Measurements from ENCODE around the gene ASCL5. TPM values are rescaled to one million over a fixed set of nuclear protein-coding genes. Genes with fewer than 3 reads are reported as not detected.

ASCL5 gene
- total and polyA plus RNA-seq, 10 of the 15 experiments (the other 5 are each of a cell fraction or from before 2014, with no cell fraction given): 0.04 TPM; not detected in 9

DNA sequence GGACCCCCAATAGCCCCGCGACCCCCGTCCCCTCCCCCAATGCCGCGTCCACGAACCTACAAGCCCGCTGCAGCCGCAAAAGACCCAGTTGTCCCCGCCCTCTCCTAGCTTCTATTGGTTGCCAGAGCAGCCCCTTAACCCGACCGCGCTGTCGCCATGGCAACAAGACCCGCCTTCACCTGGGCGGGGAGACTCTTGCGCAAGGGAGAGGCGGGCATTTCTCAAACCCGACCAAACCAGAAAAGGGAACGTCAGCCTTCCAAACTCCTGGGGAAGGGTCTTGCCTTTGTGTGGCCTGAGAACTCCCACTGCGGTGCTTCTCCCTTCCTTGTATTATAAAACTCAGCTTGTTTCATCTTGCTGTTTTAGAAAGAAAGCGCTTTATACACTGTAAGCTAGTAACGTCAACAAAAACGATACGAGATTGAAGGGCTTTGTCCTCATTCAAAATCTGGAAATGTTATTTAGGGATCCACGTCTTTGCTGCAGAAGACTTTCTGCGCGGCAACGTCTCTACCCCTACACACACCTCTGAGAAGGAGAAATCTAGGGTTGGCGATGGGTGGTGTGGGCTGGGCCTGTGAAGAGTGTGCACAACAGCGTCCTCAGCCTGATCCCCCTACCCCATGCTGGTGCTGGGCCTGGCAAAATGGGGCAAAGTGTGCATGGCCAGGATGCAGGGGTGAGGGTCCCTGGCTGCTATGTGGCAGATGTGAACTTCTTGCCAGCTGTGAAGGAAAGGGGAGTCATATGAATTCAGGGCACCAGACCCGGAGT is 27.6 kb upstream of the ASCL5 start, which contains the start of gene TMEM9 (continued):
- TF ChIP-seq, protein P1, sequence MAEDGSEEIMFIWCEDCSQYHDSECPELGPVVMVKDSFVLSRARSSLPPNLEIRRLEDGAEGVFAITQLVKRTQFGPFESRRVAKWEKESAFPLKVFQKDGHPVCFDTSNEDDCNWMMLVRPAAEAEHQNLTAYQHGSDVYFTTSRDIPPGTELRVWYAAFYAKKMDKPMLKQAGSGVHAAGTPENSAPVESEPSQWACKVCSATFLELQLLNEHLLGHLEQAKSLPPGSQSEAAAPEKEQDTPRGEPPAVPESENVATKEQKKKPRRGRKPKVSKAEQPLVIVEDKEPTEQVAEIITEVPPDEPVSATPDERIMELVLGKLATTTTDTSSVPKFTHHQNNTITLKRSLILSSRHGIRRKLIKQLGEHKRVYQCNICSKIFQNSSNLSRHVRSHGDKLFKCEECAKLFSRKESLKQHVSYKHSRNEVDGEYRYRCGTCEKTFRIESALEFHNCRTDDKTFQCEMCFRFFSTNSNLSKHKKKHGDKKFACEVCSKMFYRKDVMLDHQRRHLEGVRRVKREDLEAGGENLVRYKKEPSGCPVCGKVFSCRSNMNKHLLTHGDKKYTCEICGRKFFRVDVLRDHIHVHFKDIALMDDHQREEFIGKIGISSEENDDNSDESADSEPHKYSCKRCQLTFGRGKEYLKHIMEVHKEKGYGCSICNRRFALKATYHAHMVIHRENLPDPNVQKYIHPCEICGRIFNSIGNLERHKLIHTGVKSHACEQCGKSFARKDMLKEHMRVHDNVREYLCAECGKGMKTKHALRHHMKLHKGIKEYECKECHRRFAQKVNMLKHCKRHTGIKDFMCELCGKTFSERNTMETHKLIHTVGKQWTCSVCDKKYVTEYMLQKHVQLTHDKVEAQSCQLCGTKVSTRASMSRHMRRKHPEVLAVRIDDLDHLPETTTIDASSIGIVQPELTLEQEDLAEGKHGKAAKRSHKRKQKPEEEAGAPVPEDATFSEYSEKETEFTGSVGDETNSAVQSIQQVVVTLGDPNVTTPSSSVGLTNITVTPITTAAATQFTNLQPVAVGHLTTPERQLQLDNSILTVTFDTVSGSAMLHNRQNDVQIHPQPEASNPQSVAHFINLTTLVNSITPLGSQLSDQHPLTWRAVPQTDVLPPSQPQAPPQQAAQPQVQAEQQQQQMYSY (CRISPR knock-in tag; IDR thresholded peaks at IDR 0.05): no peak
- TF ChIP-seq SIN3A (IDR thresholded peaks at IDR 0.05; ENCODE audit: low read depth, low read length): no peak
- TF ChIP-seq HDGF (IDR thresholded peaks at IDR 0.05): no peak
- no peak for TF ChIP-seq RCOR1 (conservative IDR thresholded peaks at IDR 0.05; ENCODE audit: low read depth, low read length)
- TF ChIP-seq ZNF207 (IDR thresholded peaks at IDR 0.05; ENCODE audit: borderline replicate concordance): no peak
- no peak for TF ChIP-seq SREBF2 (IDR thresholded peaks at IDR 0.05; ENCODE audit: low read length)
- no peak for TF ChIP-seq ZBTB33 (IDR thresholded peaks at IDR 0.05)
- peak; percentile 99 for TF ChIP-seq JUNB (IDR thresholded peaks at IDR 0.05)
- TF ChIP-seq ZBED1 (IDR thresholded peaks at IDR 0.05; ENCODE audit: borderline replicate concordance): no peak
- TF ChIP-seq FOS (IDR thresholded peaks at IDR 0.05; ENCODE audit: borderline replicate concordance, extremely low read depth, insufficient read length): peak; percentile 1
- no peak for TF ChIP-seq POLR2AphosphoS2 (IDR thresholded peaks at IDR 0.05; ENCODE audit: low read depth, low read length)
- TF ChIP-seq, protein P2, sequence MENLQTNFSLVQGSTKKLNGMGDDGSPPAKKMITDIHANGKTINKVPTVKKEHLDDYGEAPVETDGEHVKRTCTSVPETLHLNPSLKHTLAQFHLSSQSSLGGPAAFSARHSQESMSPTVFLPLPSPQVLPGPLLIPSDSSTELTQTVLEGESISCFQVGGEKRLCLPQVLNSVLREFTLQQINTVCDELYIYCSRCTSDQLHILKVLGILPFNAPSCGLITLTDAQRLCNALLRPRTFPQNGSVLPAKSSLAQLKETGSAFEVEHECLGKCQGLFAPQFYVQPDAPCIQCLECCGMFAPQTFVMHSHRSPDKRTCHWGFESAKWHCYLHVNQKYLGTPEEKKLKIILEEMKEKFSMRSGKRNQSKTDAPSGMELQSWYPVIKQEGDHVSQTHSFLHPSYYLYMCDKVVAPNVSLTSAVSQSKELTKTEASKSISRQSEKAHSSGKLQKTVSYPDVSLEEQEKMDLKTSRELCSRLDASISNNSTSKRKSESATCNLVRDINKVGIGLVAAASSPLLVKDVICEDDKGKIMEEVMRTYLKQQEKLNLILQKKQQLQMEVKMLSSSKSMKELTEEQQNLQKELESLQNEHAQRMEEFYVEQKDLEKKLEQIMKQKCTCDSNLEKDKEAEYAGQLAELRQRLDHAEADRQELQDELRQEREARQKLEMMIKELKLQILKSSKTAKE (IDR thresholded peaks at IDR 0.05; ENCODE audit: low read depth, poor library complexity, severe bottlenecking): no peak
- TF ChIP-seq SMC3 (IDR thresholded peaks at IDR 0.05; ENCODE audit: borderline replicate concordance, low read length): no peak
- TF ChIP-seq BRCA1 (IDR thresholded peaks at IDR 0.05; ENCODE audit: low read depth, low read length): no peak
- peak; percentile 93 for TF ChIP-seq NFYB (IDR thresholded peaks at IDR 0.05; ENCODE audit: insufficient read depth, low read depth, low read length)
- TF ChIP-seq, protein P3, sequence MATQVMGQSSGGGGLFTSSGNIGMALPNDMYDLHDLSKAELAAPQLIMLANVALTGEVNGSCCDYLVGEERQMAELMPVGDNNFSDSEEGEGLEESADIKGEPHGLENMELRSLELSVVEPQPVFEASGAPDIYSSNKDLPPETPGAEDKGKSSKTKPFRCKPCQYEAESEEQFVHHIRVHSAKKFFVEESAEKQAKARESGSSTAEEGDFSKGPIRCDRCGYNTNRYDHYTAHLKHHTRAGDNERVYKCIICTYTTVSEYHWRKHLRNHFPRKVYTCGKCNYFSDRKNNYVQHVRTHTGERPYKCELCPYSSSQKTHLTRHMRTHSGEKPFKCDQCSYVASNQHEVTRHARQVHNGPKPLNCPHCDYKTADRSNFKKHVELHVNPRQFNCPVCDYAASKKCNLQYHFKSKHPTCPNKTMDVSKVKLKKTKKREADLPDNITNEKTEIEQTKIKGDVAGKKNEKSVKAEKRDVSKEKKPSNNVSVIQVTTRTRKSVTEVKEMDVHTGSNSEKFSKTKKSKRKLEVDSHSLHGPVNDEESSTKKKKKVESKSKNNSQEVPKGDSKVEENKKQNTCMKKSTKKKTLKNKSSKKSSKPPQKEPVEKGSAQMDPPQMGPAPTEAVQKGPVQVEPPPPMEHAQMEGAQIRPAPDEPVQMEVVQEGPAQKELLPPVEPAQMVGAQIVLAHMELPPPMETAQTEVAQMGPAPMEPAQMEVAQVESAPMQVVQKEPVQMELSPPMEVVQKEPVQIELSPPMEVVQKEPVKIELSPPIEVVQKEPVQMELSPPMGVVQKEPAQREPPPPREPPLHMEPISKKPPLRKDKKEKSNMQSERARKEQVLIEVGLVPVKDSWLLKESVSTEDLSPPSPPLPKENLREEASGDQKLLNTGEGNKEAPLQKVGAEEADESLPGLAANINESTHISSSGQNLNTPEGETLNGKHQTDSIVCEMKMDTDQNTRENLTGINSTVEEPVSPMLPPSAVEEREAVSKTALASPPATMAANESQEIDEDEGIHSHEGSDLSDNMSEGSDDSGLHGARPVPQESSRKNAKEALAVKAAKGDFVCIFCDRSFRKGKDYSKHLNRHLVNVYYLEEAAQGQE (IDR thresholded peaks at IDR 0.05; ENCODE audit: low read depth, low read length): no peak
- TF ChIP-seq NRF1 (conservative IDR thresholded peaks at IDR 0.05; ENCODE audit: low read depth, low read length): peak; percentile 82
- TF ChIP-seq SUPT20H (IDR thresholded peaks at IDR 0.05; ENCODE audit: borderline replicate concordance, control insufficient read depth, low read depth, low read length): no peak
